Measurements from ENCODE around the gene ABCG2. TPM values are rescaled to one million over a fixed set of nuclear protein-coding genes. Genes with fewer than 3 reads are reported as not detected.
"Not testable (repeated sequence)": the region's sequence is repeated elsewhere in the genome, so short reads cannot be mapped to it uniquely, and the experiment has no call there.

The ABCG2 gene
- total RNA-seq, 1 donor from 2014 or later = 25.1 TPM

DNA sequence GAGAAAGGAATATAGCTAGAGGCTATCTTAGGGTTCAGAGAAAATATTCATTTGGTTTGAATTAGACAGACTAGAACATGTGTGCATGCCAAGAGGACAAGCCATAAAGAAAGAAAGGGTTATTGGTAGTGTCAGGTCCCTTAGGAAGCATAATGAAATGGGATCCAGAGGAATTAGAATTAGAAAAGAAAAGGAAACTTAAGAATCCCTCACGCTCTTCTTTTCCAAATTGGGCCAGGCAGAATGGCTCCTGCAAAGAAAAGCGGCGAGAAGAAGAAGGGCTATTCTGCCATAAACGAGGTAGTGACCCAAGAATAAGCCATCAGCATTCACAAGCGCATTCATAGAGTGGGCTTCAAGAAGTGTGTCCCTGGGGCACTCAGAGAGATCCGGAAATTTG lies 4.9 kb upstream of the ABCG2 start:
- no peak for DNase-seq

DNA sequence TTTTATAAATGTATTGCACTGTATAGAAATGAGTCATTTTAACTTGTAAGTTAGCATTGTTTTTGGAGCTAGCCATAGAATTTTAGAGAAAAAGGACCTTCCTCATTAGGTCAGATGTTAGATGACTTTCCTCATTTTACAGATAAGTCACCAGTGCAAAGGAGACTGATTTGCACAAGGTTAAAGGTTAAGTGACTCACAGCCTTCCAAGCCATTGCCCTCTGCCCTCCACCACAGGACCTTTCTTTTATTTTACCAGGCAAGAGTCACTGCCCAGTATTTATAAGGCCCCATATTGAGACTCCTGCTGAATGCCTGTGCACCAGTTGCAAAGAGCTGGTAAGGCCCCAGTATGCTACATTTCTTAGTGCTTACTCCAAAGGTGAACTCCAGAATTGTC lies 4.2 kb upstream of the ABCG2 start:
- no peak for DNase-seq

DNA sequence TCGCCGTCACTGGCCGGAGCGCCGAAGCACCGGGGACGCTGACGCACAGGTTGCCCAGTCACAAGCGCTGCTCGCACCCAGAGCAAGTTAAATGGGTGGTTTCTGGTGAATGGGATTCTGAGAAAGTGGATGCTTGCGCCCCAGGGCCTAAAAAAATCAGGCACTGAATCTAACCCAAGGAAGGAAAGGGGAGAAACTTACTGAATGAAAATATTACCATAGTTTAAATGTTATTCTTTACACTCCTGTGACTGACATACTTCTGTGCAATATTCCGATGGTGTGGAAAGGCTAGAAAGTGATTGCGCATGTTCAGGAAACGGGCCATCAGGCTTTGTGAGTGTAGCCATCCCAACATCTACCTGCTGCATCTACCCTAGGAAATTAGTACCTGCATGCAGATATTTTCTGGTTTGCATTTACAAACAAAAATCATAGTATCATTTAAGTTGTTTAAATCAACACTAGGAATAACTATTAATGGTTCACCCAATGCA lies 838 bp upstream of the ABCG2 start:
- no peak for DNase-seq

DNA sequence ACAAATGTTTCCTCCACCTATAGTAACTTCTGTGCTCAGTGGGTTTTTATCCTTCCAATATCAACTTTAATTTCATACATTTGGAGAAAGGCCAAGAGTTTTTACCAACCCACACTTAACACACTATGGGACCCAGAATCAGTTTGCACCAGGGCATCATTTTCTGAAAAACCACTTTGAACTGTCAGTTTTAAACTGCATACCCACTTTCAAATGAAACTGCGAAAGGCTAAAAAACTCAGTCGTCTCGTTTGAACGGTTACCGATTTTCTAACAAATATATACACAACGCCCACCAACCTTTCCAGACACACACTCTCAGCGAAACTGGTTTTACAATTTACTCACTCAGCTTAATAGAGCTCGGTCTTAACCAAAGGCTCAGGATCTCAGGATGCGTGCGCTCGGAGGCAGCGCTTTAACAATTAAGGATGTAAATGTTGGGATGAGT lies 376 bp downstream of the ABCG2 start:
- DNase-seq = no peak

DNA sequence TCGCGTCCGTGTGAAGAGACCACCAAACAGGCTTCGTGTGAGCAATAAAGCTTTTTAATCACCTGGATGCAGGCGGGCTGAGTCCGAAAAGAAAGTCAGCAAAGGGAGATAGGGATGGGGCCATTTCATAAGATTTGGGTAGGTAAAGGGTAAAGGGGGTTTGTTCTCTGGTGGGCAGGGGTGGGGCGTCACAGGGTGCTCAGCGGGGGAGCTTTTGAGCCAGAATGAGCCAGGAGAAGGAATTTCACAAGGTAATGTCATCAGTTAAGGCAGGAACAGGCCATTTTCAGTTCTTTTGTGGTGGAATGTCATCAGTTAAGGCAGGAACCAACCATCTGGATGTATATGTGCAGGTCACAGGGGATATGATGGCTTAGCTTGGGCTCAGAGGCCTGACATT lies 6.1 kb downstream of the ABCG2 start:
- DNase-seq = not testable (repeated sequence)

DNA sequence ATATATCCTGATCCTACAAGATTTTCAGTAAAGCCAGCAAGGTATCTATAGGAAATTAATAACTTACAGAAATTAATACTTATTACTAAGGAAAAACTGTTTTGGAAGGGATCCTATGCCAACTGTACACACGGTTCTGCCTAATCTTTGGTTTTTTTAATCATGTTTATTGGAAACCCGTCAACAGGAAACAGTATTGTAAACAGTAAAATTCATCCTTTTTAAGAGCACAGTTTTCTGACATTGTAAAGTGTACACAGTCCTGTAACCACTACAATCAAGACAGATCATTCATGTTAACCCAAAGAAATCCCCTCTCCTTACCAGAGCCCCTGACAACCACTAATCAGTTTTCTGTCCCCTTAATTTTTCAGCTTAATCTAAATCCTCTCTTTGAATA lies 9.9 kb downstream of the ABCG2 start:
- DNase-seq = no peak

DNA sequence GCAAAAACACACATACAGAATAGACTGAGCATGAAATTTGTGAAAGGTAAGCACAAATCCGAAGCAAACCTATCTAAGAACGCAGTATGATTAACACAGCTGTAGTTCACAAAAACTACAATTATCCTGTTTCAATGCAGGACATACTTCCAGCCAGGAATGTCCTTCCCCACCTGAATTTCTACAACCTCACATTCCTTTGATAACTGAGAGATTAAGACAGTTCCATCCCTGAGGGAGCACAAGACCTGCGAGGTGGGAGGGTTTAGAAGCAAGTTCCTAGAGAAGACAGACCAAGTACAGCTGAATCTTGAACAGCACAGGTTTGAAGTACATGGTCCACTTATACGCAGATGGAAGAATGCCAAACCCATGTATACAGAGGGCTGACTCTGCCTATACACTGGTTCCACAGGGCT lies 10.6 kb downstream of the ABCG2 start:
- DNase-seq = no peak

DNA sequence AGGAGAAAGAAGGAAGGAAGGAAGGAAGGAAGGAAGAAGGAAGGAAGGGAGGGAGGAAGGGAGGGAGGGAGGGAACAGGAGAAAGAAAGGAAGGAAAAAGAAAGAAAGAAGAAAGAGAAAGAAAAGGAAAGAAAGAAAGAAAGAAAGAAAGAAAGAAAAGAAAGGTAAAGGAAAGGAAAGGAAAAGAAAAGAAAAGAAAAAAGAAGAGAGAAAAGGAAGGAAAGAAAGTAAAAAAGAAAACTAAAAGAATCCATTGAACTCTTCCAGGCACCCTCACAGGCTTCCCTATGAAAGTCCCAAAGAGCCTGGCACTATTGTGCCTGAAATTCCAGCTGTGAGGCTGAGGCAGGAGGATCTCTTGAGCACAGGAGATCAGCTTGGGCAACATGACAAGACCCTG lies 11.5 kb downstream of the ABCG2 start:
- DNase-seq = no peak

DNA sequence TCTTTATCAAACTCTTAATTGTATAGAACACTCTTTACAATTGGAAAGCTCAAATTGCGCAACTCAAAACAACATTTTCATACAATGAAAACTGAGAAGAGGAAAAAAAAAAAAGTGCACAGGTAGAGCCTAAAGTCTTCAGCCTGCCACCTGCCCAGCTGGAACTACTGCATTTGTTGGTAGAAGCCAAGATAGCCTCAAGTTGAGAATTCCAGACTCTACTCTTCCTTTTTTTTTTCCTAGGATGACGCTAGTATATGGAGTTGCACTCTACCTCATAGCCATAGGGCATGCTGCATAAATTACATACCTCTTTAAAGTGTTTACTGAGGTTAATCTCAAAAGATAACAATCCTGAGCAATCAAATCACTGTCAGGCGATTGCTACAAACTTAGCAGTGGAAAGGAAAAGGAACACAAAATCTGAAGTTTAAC lies 13.6 kb downstream of the ABCG2 start:
- no peak for DNase-seq

DNA sequence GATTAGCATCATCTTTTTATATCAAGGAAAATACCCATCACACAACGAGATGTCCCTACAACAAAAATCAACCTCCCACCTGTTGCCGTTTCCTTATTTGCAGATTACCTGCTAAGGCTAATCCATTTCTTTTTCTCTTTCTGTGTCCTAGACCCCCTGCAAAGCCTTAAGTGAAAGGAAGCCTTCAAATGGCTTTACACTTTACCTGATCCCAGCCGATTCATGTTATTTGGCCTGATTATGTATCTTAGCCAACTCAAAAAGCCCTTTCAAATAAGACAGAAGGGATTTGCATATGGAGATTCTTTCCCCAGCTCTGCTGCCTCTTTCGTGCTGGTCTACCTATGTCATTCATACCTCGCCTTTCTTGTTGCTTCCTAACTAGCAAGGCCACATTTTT lies 14.4 kb downstream of the ABCG2 start:
- DNase-seq = no peak

DNA sequence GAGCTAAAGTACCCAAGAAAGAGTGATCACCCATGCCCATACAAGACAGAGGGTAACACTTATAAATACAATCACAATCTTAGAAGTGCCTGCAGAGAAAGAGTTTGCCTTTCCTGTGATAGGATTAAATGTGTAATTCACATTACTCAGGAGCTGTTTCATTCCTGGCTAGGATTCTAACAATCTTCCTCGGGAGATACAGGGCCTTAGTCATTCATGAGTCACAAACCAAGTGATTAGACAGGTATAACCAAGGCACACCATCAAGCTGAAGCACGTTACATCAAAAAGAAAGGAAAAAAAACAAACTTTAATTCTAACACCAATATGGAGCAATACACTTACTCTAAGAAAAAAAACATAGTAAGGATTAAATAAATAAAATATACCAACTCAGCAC lies 14.9 kb downstream of the ABCG2 start:
- no peak for DNase-seq

DNA sequence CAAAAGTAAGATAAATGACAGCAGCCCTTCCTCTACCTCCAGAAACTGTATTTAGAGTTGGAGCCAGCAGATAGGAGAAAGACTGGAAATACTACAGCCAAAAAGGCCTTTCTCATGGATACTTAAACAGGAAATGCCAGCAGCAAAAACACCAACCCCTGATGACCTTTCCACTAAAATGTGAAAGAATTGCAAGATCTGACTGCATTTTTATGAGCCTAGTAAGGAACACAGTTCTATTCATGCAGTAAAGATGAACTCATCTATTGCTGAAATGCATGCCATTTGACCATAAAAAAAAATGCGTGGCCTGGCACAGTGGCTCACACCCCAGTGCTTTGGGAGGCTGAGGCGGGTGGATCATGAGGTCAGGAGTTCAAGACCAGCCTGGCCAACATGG lies 19.9 kb downstream of the ABCG2 start:
- no peak for DNase-seq

DNA sequence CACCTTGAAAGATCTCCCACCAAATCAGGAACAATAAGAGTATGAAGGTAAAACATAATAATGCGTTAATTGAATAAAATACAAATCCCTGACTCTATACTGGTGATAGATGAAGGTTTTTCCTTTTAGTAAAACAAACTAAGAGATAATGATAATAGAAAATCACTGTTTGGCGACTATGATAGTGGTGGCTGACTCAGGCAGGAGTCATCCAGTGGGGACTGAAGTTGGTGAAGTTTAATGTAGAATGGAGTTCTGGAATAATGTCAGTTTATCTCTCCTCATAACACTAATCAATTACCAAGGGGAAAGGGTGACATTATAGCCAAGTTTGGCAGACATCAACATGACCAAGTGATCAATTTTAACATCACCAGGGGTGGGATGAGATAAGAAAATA lies 21.3 kb downstream of the ABCG2 start:
- DNase-seq = no peak

DNA sequence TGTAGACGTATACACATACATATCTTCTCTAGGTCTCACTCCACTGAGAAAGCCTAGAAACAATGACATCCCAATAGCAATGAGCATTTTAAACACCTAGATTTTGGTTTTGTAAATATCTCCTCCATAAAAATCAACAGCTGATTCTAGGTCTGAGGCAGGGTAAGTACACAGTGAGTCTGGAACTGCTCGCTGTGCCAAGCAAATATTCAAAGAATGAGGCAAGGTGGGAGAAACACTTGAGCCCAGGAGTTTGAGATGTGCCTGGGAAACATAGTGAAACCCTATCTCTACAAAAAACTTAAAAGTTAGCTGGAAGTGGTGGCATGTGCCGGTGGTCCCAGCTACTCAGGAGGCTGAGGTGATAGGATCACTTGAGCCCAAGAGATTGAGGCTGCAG lies 22.2 kb downstream of the ABCG2 start:
- DNase-seq = no peak

DNA sequence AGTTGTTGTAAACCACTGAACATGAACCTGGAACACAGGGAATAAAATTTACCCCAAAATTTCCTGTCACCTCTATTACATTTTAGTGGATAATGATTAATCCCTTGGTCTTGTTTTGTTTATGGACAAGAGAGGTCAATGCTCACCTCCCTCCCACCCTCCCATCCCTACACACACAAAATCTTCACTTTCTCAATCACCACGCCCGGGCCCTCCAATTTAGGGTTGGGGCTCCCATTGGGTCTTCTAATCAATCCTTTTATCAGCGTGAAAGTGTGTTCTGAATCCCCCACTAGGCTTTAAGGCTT lies 23.1 kb downstream of the ABCG2 start:
- no peak for DNase-seq

DNA sequence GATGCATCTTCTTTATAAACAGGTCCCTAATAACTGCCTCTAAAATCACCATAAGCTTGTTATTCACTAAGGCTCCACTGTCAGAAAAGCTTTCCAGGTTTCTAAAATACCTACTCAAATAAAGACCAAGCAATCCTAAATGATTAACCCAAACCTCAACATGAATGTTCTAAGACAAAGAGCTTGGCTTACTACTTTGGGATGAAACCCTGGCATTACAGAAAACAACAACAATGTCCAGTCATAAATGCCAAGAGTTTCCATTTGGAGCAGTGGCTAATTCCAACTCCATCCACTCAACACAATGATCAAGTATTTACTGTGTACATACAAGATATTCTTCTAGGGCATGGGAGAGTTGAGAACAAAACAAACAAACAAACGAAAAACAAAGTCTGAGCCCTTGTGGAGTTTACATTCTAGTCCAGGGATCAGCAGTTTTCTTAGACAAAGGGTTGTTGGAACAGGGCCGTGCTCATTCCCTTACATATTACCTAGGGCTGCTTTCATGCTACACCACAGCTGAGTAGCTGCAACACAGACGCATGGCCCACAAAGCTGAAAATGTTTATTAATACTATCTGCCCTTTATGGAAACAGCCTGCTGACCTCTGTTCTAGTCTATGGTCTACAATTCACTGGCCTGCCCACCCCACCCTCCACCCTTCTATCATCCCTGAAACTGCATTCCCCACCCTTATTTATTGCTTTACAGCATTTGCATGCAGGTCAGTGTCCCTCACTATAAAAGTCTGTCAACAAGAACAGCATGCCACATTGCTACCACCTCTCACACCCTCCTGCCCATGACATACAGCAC lies 23.7 kb downstream of the ABCG2 start:
- no peak for DNase-seq

DNA sequence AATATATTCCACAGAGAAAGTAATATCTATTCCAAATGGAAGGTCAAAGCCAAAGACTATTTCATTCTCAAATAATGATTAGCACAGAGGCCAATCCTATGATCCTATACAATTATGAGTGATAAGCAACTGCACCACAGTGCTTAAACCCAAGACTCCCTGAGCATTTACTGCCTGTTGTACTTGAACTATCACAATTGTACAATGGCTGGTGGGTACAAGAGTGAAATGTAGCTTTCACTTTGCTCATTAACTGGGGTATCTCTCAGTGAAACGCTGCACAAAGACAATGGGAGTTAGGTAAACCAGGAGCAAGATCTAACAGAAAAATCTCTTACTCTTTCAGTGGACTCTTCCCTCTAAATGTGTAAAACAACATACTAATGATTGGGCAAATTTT lies 24.3 kb downstream of the ABCG2 start:
- no peak for DNase-seq

DNA sequence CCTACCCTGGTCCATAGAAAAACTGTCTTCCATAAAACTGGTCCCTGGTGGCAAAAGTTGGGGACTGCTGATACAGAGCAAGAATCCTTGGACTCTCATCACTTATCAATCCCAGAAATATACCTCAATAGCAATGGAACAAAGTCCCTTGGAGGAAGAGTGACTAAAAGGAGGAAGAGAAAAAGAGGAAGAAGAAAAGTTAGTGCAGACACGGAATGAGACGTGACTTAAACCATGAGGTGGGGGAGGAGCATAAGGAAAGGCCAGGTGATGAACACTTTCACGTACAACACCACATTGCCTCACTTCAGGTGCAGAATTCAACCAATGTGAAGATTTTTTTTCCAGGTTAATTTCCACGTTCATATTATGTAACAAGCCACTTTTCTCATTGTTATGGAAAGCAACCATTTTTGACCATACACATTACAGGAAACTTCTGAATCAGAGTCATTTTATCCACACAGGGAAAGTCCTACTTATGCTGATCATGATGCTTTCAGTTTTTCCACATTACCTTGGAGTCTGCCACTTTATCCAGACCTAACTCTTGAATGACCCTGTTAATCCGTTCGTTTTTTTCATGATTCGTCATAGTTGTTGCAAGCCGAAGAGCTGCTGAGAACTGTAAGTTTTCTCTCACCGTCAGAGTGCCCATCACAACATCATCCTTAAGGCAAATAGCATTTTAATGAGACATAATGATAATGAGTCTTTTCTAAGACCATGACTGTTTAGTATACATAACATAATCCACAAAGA lies 27.7 kb downstream of the ABCG2 start:
- DNase-seq = no peak

DNA sequence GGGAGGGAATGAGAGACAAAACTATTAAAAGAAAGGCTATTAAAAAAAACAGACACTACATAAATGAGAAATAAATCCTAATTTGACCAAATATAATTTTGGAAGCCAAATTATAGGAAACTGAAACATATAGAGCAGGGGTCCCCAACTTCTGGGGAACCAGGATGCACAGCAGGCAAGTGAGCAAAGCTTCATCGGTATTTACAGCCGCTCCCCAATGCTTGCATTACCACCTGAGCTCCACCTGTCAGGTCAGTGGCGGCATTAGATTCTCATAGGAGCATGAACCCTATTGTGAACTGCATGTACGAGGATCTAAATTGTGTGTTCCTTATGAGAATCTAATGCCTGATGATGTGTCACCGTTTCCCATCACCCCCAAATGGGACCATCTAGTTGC lies 28.4 kb downstream of the ABCG2 start:
- DNase-seq = no peak

DNA sequence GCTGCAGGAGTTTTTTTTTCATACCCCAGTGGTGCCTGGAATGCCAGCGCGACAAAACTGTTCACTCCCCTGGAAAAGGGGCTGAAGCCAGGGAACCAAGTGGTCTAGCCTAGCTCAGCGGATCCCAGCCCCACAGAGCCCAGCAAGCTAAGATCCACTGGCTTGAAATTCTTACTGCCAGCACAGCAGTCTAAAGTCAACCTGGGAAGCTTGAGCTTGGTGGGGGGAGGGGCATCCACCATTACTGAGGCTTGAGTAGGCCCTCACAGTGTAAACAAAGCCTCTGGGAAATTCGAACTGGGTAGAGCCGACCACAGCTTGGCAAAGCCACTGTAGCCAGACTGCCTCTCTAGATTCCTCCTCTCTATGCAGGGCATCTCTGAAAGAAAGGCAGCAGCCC lies 36.2 kb downstream of the ABCG2 start:
- DNase-seq = not testable (repeated sequence)

DNA sequence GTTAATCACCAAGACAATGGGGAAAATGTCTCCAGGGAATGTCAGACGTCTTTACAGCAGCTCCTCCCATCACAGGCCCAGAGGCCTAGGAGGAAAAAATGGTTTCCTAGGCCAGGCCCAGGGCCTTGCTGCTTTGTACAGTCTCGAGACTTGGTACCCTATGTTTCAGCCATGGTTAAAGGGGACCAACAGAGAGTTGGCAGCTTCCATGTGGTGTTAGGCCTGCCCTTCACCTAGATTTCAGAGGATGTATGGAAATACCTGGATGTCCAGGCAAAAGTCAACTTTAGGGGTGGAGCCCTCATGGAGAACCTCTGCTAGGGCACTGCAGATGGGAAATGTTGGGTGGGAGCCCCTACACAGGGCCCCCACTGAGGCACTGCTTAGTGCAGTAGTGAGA lies 38.5 kb downstream of the ABCG2 start:
- no peak for DNase-seq

DNA sequence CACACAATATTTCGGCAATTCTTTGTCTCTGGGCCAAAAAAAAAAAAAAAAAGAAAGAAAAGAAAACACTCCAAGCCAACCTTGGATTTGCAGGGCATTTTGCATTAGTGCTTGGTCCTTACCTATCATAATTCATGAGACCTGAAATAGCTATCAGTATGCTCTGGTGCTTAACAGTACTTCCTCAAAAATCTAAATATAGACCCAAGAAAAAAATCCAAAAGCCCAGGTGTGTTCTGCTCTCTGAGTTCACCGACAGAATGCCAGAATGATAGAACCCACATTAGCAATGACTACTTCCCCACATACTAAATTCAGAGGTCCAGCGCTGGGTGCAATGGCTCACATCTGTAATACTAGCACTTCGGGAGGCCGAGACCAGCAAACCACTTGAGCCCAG lies 42.9 kb downstream of the ABCG2 start:
- DNase-seq = no peak

DNA sequence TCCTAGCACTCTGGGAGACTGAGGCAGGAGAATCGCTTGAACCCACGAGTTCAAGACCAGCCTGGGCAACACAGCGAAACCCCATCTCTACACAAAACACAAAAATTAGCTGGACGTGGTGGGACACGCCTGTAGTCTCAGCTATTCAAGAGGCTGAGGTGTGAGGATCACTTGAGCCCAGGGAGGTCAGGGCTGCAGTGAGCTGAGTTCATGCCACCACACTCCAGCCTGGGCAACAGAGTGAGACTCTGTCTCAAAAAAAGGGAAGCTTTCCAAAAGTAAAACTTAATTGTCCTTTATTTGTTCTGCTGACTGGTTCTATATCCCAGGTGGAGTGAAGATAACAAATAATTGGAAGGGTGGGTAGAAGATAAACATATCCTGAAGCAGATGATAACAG lies 45.6 kb downstream of the ABCG2 start:
- DNase-seq = no peak

DNA sequence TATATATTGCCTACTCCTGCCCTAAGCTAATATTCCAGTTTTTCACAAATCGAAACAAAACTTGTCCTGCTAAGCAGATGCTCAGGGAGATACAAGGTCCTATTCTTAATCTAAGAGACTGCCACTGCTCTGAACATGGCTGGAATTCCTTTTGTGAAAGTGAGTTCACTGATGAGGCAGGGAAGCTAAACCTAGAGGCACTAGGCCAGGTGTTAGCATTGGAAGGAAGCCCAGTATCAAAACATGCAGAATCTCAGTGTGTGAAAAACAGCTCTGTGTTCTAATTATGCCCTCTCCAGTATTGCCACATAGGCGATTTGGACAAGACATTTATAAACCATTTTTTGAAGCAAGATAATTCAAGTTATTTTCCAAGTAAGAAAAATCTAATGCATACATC lies 47.6 kb downstream of the ABCG2 start:
- no peak for DNase-seq

All from occipital lobe (tissue), 2 donors.